Stimulated activated CD8-positive, alpha-beta memory T cell treated with anti-CD3 and anti-CD28 coated beads, Interleukin-4, amount 100 ng/mL, for 48 hours (primary cell): ENCODE data around the gene NEDD4L.
"Not testable (repeated sequence)": the region's sequence is repeated elsewhere in the genome, so short reads cannot be mapped to it uniquely, and the experiment has no call there.

Source experiments
- DNase-seq: peaks from one replicate; pipeline ENCODE4 v3.0.0-alpha.2; 2020

Gene NEDD4L

DNA sequence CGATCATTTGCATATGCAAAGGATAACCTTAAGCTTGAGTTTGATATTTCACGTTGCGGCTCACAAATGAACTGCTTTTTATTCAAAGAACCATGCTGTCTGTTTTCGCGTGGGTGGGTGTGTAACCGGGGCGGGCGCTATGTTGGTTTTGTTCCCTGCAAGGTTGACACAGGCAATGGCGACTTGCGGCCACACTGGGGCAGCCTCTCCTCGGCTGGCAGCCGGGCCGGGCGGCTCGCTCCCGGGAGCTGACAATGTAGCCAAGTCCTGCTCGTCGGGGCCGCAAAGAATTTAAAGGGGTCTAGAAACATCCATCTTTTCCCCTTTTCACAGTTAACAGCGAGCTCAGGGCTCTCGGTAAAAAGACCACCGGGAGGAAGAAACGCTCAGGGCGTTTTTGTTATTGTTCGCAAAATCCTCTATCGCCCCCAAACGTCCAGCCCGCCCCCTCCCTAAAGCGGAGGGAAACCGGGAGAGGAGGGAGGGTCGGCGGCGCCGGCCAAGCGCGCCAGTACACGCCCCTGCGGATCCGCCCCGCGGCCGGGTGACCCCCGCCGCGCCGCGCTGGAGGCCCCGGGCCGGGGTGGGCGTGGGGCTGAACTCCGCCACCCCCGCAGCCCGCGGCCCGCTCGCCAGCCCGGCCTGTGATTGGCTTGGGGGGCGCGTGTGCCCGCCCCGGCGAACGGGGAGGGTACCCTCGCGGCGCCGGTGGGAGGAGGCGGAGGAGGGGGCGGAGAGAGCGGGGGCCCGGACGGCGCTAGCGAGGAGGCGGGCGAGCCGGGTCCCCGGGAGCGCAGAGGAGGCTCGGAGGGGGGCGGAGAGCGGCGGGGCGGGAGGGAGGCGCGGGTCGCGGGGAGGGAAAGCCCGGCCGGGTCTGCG lies at the start of gene NEDD4L:
Gene NEDD4L (plus strand): TSS at position 736 of the 879 bp plus-strand sequence. CDS start 435 bp downstream, outside the sequence.
- peak; percentile 85 for DNase-seq

DNA sequence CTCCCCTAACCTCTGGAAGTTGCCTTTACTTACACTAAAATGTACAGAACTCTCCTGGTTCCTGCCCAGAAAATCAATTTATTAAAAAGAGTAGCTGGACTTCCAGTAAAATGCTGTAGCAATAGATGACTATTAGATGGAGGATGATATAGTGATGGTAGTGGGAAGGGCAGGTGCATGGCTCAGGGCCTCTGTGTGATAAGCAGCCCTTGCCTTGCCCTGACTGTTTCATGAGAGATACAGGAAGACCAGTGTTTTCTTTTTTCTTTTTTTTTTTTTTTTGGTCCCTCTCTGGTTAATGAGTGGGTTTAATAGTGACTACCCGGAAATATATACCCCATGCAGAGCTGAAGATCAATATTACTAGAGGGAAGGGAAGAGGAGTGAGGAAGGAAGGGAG lies 48.7 kb upstream of the NEDD4L start:
- no peak for DNase-seq

DNA sequence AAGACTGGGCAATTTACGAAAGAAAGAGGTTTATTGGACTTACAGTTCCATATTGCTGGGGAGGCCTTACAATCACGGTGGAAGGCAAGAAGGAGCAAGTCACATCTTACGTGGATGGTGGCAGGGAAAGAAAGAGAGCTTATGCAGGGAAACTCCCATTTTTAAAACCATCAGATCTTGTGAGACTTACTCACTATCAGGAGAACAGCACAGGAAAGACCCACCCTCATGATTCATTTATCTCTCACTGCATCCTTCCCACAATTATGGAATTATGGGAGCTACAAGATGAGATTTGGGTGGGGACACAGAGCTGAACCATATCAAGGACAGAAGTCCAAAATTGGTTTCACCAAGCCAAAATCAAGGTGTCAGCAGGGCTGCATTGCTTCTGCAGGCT lies 47.1 kb upstream of the NEDD4L start:
- DNase-seq, result not testable (repeated sequence)

DNA sequence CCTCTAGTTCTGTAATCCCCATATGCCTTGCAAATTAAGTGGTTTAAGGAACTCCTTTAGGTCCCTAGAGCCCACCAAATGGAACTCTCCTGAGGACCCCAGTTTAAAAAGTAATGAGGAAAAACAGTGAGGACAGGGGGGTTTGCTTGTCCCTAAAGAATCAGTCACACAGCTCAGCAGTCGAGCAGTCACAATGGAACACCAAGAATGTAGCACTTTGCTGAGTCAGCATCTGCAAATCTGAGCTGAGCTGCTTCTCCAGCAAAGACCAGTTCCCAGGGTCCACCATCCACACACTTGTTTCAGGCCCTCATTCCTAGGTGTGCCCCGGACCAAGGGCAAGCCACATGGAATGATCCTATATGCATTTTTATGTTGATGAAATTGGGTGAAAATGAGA lies 46.2 kb upstream of the NEDD4L start:
- DNase-seq, result no peak

DNA sequence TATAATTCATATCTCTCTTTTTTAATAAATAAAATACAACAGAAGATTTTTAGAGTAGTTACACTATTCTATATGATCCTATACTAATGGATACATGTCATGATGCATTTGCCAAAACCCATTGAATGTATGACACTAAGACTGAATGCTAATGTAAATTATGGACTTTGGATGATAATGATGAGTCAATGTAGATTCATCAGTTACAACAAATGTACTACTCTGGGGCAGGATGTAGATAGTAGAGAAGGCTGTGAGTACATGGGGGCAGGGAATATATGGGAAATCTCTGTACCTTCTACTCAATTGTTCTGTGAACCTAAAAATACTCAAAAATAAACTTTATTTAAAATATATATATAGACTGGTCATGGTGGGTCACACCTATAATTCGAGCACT lies 45.6 kb upstream of the NEDD4L start:
- no peak for DNase-seq

DNA sequence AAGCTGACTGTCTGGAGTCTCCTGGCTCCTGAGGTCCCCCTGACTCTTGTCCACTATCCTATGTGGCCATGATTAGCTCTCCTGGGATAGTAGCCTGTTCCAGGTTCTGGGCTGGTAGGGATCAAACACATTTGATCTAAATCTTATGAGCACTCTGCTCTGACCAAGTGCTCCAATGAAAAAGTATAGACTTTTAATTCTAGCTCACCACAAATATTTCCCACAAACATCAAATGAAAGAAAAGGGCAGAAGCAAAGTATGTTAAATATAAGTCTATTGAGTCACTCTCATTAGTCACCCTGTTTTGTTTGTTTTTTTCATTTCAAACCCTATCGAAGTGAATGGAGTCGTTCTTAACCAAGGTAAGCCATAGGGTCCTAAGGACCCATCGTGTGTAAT lies 39.7 kb upstream of the NEDD4L start:
- no peak for DNase-seq

DNA sequence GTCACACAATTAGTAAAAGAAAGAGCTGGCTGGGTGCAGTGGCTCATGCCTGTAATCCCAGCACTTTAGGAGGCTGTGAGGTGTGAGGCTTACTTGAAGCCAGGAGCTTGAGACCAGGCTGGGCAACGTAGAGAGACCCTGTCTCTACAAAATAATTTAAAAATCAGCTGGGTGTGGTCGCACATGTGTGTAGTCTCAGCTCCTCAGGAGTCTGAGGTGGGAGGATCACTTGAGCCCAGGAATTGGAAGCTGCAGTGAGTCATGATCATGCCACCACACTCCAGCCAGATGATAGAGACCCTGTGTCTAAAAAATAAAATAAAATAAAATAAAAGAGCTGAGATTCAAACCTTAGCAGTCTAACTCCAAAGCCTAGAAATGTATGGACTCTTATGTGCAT lies 39.0 kb upstream of the NEDD4L start:
- DNase-seq, result no peak

DNA sequence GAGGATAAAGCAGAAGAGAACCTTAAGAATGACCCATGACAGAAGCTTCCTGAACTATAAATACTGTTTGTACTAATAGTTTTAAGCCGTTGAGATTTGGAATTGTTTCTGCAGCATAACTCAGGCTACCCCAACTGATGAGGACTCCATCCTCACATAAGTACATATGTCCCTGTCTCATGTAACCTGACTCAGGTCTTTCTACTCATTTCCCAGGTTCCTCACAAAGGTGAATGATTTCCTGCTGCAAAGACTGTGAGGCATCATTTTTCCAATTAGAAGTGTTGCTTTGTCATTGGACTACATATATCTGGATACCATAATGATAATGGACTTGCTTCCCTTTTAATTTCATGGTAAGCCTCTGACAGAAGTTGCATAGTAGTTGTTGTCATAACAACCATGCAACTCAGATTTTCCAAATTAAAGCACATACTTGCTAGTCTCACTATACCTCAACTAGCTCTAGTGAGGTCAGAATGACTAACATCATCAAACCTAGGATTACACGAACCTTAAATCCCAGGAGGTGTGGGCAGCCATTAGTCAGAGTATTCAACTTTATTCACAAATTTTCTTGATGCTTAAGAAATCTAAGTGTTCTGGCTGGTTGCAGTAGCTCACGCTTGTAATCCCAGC lies 38.0 kb upstream of the NEDD4L start:
- no peak for DNase-seq

DNA sequence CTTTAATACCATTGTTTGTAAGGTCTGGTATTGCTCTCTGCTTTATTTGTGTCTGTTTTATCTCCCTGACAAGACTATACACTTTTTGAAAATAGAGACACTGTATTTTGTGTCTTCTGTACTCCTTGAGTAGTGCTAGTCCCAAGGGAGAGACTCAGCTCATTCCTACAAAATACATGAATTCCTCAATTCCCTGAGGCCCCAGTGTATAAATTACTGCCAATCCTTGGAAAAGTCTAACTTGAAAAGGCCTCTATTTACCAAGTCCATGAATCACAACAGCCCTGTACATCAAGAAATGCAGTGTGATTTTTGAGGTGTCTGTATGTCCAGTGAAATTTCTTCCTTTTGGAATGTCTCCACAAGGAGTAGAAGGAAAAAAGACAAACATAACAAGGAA lies 34.9 kb upstream of the NEDD4L start:
- no peak for DNase-seq

DNA sequence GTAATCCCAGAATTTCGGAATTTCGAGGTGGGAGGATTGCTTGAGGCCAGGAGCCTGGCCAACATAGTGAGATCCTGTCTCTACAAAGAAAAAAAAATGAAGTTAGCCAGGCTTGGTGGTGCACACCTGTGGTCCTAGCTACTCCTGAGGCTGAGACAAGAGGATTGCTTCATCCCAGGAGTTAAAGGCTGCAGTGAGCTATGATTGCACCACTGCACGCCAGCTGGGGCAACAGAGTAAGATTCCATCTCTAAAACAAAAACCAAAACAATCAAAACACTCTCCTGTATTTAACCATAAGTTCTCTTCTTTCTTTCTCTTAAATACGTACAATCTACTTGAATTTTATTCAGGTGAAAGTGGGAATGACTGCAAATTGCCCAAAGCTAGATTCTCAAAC lies 33.8 kb upstream of the NEDD4L start:
- DNase-seq, result no peak

DNA sequence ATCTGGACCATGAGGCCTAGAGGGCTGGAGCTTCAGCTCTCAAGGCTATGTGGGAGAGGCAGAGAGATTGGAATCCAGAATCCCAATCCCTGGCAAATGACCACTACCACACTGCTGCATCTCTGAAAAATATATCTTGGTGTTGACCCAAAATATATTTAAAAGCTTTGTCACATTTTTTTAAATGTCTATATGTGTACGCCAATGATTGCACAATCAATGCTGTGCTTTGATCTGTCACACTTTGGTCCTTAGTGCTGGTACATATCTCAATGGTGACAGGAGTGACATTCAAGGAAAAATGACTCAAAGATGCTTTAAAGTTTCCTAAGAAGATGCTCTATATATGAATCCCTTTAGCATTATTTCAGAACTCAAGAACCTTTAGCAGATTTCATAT lies 31.7 kb upstream of the NEDD4L start:
- no peak for DNase-seq

DNA sequence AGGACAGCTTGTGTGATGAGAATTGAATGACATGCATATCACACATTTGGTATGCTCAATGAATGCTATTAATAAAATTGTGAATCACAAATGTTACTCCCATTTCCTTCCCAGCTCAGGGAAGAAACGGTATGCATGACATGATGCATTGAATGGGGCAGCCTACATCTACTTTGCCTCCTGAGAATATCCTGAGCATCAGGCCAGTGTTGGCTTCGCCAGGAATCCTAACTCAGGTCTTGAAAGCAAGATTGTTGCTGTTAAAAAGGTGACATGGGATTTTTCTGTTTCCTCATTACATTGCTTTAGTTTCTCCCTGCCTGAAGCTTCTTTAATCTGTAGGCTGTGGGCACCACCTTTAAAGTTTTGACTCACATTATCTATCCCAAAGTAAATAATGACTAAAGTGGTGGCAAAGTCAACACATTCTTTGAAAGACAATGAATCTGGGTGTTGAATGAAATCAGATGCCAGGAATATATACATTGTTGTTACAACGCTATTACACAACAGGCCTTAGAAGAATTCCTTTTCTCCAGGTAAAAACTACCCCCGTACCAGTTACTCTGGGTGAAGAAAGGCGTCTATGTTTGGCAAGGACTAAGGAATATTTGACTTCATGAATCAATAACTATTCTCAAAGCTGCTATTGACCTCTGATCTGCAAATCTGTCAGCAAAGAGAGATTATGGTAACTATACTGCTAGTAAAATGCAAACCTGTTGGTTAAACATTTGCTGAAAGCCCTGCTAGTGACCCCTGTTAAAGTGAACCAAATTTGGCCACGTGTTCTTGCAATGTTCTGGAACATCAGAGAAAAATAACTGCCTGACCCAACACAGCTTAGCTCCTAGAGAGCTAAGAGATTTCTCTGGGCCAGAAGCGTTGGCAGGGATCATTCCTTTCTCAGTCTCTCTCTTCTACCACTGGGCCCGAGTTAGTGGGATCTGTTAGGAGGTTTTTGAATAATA lies 30.5 kb upstream of the NEDD4L start:
- no peak for DNase-seq

DNA sequence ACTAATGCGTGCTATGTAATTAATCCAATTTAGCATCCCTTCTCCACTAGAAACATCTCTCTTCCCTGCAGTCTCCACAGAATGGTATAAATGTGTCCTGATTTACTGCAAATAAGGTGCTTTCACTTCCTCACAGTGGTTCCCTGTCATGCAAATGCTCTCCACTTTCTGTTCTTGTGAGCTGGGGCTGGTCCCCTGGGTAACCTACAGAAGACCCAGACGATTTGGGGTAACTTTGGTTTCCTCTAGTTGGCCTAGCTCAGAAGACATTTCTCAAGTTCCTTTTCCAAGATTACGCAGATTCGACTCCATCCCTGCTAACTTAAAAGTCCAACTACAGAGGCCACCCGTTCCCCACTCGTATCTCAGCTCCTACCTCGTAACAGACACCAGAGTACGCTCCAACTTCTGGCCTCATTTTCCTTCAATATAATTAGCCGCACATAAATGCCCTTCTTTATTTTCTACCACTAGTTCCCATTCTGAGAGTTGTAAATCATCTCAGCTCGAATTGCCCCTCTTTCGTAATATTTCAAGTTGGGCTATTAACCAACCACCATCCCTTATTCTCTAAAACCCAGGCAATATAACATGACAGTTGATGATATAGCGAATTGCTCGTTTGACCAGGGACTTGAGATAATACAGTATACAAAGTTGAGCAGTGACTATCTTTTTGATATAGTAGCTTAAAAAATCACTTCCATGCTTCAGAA lies 28.8 kb upstream of the NEDD4L start:
- DNase-seq, result no peak

DNA sequence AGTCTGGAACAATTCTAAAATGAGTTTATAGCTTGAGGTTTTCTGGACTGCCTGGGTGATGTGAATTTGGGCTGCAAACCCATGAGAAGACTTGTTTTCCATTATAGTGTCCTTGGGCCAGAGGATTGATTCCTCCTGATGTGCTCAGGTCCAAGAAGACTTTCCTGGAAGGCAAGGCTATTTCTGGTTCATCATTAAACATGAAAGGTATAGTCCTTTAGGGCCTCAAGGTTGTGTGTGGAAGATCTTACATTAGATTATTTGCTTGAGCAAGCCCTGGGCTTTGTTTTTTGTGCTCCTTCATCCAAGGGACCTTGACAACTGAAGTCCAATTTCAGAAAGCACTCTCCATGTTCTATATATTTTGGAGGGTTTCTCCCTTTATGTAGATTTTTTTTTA lies 26.8 kb upstream of the NEDD4L start:
- no peak for DNase-seq

DNA sequence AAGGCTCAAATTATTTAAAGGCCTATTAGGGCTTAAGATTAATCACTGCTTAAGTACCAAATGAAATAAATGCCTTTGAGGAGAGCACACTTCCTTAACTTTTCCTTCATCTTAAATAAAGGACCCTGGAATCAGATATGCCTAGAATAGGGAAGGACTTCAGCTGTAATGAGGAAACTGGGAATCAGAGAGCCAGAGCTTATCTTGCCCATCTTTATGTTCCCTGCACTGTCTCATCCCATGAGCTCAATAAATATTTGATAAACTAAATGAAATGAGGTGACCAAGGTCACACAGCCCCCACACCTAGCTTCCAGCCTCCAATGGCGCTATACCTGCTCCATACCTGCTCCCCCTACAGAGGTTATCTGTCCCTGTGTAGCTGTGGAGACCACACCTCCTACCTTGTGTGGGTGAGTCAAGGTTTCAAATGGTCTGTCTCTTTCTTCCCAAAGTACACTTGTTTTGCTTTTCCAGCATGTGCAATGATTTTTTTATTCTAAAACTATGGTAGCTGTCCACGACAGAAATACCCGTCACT lies 23.4 kb upstream of the NEDD4L start:
- DNase-seq, result no peak

DNA sequence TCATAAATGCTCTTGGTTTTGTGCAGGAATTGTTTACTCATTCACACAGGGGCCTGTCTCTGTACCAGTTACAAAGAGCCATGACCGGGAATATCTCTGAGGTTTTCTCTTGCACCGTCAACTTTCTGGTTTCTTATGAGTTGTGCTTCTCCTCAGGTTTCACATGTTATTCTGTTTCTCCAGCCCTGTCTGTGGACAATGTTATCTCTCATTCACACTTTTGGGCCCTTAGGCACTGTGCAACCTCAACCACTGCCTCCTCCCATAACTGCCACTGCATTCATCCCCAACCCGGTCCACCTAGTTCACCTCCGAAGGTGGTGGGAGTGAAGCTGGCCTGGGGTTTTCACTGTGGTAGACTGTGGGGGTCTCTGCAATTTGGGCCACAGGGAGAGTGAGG lies 22.5 kb upstream of the NEDD4L start:
- DNase-seq, result no peak

DNA sequence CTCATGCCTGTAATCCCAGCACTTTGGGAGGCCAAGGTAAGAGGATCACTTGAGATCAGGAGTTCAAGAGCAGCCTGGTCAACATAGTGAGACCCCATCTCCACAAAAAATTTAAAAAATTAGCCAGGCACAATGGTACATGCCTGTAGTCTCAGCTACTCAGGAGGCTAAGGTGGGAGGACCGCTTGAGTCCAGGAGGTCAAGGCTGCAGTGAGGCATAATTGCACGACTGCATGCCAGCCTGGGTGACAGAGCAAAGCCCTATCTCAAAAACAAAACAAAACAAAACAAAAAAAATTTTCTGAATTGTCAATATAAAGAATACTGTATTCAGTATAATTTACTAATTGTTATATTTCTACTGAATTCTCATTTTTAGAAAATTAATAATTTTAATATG lies 20.9 kb upstream of the NEDD4L start:
- DNase-seq, result no peak

DNA sequence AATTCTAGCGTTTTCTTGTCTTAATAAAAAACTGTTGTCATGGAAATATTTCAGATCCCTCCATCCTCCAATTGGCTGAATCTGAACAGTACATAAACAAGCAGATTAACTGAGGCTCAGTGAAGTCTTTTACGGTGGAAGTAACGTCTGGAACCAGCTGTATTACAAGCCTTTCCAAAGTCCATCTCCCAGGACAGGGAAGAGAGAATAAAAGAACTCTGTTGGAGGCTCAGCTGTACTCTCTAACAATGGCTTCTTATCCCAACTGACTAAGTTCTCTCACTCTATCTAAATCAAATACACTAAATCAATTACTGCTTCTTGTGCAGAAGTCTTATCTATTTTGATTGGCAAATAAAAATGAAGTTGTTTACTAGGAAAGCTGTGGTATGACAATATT lies 19.9 kb upstream of the NEDD4L start:
- DNase-seq, result no peak

DNA sequence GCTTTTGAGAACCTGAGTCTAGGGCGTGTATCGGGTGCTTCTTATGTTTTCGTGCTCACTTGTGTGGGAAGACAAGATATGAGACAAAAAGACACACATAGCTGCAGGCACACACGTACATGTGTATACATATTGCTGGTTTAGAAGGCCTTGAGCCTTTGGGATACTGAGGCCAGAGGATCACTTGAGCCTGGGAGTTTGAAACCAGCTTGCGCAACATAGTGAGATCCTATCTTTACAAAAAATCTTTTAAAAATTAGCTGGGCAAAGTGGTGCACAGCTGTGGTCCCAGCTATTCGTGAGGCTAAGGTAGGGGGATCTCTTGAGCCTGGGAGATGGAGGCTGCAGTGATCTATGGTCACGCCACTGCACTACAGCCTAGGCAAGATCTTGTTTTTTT lies 18.8 kb upstream of the NEDD4L start:
- no peak for DNase-seq

DNA sequence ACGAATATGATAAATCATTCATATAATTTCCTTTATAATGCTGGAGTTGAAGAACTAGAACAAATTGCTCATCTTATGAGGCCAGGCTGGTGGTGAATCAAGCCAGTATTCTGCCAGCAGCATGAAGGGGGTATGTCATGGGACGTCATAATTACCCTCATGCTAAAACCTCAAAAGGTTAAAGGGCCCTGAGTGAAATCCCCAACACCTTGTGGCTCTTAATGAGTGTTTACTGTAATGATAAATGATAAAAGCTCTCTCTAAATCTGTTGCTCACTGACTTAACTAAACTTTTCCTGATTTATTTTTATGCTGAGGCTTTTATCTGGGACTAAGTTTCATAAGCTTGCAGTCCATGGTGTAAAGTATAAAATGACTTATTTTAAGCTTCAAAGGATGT lies 18.3 kb upstream of the NEDD4L start:
- DNase-seq, result no peak

DNA sequence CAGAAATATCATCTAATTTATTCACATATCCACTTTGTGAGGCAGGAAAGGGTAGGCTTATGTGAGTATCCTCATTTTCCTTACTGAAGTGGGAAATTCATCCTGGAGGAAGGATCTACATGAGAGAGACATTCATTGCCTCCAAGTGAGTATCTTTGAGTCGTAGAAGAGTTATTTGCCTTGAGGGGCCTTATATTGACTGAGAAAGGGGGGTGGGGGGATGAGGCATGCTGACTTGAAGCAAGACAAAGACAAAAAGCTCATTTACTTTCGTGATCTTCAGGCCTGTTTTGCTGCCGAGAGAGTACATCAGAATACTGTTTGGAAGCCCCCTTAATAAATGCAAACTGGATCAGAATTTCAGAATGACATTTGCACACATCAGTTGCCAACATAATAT lies 17.6 kb upstream of the NEDD4L start:
- DNase-seq, result no peak

DNA sequence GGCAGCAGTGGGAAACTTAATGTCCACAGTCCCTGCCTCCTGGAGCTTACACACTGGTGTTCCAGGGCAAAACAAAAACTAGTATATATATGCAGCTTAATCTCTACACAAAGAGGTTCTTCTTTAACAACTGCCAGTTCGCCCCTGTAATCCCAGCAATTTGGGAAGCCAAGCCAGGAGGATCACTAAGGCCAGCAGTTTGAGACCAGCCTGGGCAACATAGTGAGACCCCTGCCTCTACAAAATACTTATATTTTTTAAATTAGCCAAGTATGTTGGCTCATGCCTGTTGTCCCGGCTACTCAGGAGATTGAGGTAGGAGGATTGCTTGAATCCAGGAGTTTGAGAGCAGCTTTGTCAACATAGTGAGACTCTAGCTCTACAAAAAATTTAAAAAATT lies 17.2 kb upstream of the NEDD4L start:
- no peak for DNase-seq
